Measurements from ENCODE around the gene KIF6.
"Not testable (repeated sequence)": the region's sequence is repeated elsewhere in the genome, so short reads cannot be mapped to it uniquely, and the experiment has no call there.

The KIF6 gene

DNA sequence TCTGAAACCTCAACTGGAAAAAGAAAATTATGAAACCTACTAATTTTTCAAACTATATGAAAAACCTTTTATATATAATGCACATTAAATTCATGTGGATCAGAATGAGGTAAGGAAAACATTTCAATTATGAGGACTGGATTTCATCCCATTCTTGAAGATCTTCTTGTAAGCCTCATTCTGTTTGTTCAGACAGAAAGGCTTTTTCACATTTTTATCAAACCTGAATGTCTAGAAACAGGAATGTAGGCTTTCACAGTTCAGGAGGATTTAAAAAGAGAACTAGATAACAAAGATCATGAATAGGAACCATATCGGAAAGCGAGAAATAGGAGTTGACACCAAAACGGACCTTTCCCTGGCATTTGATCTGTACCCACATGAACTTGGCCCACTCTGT, 210.2 kb downstream of the KIF6 start:
- TF ChIP-seq, protein P1, sequence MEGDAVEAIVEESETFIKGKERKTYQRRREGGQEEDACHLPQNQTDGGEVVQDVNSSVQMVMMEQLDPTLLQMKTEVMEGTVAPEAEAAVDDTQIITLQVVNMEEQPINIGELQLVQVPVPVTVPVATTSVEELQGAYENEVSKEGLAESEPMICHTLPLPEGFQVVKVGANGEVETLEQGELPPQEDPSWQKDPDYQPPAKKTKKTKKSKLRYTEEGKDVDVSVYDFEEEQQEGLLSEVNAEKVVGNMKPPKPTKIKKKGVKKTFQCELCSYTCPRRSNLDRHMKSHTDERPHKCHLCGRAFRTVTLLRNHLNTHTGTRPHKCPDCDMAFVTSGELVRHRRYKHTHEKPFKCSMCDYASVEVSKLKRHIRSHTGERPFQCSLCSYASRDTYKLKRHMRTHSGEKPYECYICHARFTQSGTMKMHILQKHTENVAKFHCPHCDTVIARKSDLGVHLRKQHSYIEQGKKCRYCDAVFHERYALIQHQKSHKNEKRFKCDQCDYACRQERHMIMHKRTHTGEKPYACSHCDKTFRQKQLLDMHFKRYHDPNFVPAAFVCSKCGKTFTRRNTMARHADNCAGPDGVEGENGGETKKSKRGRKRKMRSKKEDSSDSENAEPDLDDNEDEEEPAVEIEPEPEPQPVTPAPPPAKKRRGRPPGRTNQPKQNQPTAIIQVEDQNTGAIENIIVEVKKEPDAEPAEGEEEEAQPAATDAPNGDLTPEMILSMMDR (IDR thresholded peaks at IDR 0.05; ENCODE audit: control extremely low read depth, extremely low read depth, low read depth, missing control alignments): no peak
- ChIA-PET POLR2A (no interaction called here), CTCF (no interaction called here)
- DNase-seq (ENCODE audit: extremely low spot score): no peak

DNA sequence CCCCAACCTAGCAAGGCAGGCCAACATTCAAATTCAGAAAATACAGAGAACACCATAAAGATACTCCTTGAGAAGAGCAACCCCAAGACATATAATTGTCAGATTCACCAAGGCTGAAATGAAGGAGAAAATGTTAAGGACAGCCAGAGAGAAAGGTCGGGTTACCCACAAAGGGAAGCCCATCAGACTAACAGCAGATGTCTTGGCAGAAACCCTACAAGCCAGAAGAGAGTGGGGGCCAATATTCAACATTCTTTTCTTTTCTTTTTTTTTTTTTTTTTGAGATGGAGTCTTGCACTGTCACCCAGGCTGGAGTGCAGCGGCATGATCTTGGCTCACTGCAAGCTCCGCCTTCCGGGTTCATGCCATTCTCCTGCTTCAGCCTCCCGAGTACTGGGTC, 215.4 kb downstream of the KIF6 start:
- POLR2A ChIA-PET; DNase-seq (ENCODE audit: extremely low spot score): not testable (repeated sequence)
- CTCF ChIA-PET: interaction anchor here (1.3 to 1.6 kb wide), 2 partner anchors 9 to 12 kb away, joined by 3 to 5 read pairs; no protein-coding TSS in a partner anchor

- no peak for DNase-seq (ENCODE audit: extremely low spot score)
- ChIA-PET POLR2A (no interaction called here), CTCF (interaction anchor here (1.3 to 1.6 kb wide), 3 partner anchors 10 to 18 kb away, joined by 3 to 5 read pairs (median 3); no protein-coding TSS in a partner anchor)
- TF ChIP-seq, protein P1 (IDR thresholded peaks at IDR 0.05; ENCODE audit: control extremely low read depth, extremely low read depth, low read depth, missing control alignments): no peak
These were observed 216.7 kb downstream of the KIF6 start for GRCh38 chr6:39508515-39508914.

DNA sequence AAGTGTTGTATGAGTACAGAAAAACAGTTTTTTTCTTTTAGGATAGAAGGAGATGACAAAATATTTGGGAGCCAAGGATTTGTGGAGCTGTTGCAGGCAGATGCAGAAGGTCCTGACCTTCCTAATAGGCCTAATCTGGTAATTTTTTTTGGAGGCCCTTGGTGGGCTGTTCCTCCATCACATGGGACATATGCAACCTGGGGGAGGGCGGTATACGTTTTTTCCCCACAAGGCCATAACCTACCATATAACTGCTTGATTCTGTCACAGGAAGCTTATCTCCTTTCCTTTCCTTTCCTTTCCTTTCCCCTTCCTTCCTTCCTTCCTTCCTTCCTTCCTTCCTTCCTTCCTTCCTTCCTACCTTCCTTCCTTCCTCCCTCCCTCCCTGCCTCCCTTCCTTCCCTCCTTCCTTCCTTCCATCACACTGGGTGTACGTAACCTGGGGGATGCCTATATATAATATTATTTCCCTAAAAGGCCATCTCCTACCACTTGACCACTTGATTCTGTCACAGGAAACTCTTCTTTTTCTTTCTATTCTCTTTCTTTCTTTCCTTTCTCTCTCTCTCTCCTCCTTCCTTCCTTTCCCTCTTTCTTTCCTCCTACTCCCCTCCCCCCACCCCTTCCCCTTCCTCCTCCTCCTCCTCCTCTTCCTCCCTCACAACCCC, 217.7 kb downstream of the KIF6 start:
- DNase-seq (ENCODE audit: extremely low spot score): no peak
- ChIA-PET CTCF (interaction anchor here (1.5 kb wide), 1 partner anchor 17 kb away, joined by 3 read pairs; no protein-coding TSS in a partner anchor), POLR2A (no interaction called here)
- TF ChIP-seq, protein P1 (IDR thresholded peaks at IDR 0.05; ENCODE audit: control extremely low read depth, extremely low read depth, low read depth, missing control alignments): no peak

GRCh38 chr6:39502362-39502955, 222.7 kb downstream of the KIF6 start:
- CTCF ChIA-PET: interaction anchor here (1.9 kb wide), 1 partner anchor 8 kb away, joined by 5 read pairs; no protein-coding TSS in a partner anchor
- POLR2A ChIA-PET; DNase-seq (ENCODE audit: extremely low spot score): not testable (repeated sequence)

- ChIA-PET CTCF (interaction anchor here (0.8 kb wide), 1 partner anchor 8 kb away, joined by 3 read pairs; no protein-coding TSS in a partner anchor), POLR2A (no interaction called here)
- TF ChIP-seq, protein P1 (IDR thresholded peaks at IDR 0.05; ENCODE audit: control extremely low read depth, extremely low read depth, low read depth, missing control alignments): no peak
- no peak for DNase-seq (ENCODE audit: extremely low spot score)
These were observed 226.2 kb downstream of the KIF6 start for GRCh38 chr6:39499053-39499452.

DNA sequence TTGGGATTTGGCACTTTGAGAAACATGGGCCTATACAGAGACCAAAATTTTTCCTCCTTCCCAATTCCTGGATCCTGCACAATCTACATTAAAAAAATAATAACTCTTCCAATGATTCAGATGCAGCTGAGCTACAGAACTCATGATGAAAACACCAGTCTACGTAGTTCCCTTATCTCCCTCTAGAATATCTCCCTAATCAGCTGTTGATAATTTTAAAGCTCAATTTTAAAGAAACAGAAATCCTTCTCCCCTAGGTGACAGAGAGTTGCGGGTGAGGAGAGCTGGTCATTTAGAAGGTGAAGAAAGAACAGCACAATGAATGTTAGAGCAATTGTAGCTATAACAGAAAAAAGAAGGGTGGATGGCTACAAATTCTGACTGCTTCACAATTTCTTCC, 227.1 kb downstream of the KIF6 start:
- TF ChIP-seq, protein P1 (IDR thresholded peaks at IDR 0.05; ENCODE audit: control extremely low read depth, extremely low read depth, low read depth, missing control alignments): no peak
- POLR2A ChIA-PET: no interaction called here
- CTCF ChIA-PET: no interaction called here
- no peak for DNase-seq (ENCODE audit: extremely low spot score)
